ENCODE results near the gene CNTNAP2.

- TF ChIP-seq CTCF (conservative IDR thresholded peaks at IDR 0.05) (no peak), ZFX (IDR thresholded peaks at IDR 0.05) (no peak)
Measured at GRCh38 chr7:147903536-147904218, 1787.1 kb downstream of the CNTNAP2 start.

Data from C4-2B (cell line).